Astrocyte of the spinal cord (primary cell): ENCODE measurements around the gene GABBR2.

ENCODE experiments used
- DNase-seq: peaks from one replicate; pipeline ENCODE4 v3.0.0; 2011; ENCODE audit warnings: low read depth, low spot score
- H3K4me3 ChIP-seq: 2 replicates; pipeline ENCODE4 v1.5.1; 2011; ENCODE audit warnings: low read depth, mild to moderate bottlenecking, low read length, moderate library complexity
- in situ Hi-C: cut with HindIII; loops from 2 replicates; pipeline ENCODE4 v1.10.0; 2017; ENCODE audit warnings: low sequenced_read_pairs
- TF ChIP-seq, protein P1 (sequence below): IDR thresholded peaks from 2 replicates; pipeline ENCODE4 v1.5.1; 2012; ENCODE audit warnings: low read depth, mild to moderate bottlenecking, low read length, inconsistent platforms

GABBR2 gene

GRCh38 chr9:98563988-98564387 is 144.7 kb downstream of the GABBR2 start:
- DNase-seq = no peak
- TF ChIP-seq, protein P1, sequence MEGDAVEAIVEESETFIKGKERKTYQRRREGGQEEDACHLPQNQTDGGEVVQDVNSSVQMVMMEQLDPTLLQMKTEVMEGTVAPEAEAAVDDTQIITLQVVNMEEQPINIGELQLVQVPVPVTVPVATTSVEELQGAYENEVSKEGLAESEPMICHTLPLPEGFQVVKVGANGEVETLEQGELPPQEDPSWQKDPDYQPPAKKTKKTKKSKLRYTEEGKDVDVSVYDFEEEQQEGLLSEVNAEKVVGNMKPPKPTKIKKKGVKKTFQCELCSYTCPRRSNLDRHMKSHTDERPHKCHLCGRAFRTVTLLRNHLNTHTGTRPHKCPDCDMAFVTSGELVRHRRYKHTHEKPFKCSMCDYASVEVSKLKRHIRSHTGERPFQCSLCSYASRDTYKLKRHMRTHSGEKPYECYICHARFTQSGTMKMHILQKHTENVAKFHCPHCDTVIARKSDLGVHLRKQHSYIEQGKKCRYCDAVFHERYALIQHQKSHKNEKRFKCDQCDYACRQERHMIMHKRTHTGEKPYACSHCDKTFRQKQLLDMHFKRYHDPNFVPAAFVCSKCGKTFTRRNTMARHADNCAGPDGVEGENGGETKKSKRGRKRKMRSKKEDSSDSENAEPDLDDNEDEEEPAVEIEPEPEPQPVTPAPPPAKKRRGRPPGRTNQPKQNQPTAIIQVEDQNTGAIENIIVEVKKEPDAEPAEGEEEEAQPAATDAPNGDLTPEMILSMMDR = no peak
- in situ Hi-C loops = no loop called here
- H3K4me3 ChIP-seq = no peak overlapping the region

- in situ Hi-C loops = no loop called here
- TF ChIP-seq, protein P1 = no peak
- no peak overlapping the region for H3K4me3 ChIP-seq
- no peak for DNase-seq
These were observed 145.4 kb downstream of the GABBR2 start for GRCh38 chr9:98563212-98563907.

DNA sequence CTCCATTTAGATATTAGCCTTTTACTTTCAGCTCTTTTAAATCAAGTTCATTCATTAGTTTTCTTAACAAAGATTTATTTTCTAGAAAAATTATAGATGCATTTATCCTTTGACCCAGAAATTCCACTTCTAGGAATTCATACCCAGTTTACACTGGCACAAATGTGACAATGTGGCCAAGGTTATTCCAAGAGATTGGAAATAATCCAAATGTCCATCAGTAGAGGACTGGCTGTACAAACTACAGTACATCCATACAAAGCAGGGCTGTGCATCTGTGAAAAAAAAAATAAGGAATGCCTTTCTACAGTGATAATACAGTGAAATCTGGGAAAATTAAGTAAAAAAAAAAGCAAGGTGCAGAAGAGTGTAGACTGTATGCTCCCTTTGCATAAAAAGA is 149.2 kb downstream of the GABBR2 start:
- H3K4me3 ChIP-seq = no peak overlapping the region
- no peak for DNase-seq
- TF ChIP-seq, protein P1 = no peak
- in situ Hi-C loops = no loop called here

DNA sequence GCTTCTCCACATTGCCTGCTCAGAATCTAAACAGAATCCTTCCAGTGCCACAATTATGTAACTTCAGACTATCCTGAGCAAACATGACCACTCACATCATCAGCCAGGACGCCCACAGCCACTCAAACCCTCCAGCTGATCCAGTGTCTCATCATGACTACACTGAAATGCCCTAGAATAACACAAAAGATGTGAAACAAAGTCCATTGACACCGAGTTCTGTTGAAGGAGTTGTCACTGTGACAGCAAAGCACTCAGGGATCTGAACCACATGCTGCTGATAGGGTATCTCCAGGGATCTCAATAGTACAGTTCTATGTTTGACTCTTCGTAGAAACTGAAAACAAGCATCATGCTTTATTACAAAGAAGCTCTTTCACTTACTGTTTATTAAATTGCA is 150.2 kb downstream of the GABBR2 start:
- DNase-seq = no peak
- in situ Hi-C loops = no loop called here
- no peak overlapping the region for H3K4me3 ChIP-seq
- TF ChIP-seq, protein P1 = no peak

- TF ChIP-seq, protein P1 = no peak
- H3K4me3 ChIP-seq = no peak overlapping the region
- no peak for DNase-seq
- in situ Hi-C loops = no loop called here
These were observed 152.2 kb downstream of the GABBR2 start for GRCh38 chr9:98556511-98556910.

GRCh38 chr9:98555651-98556465 is 152.9 kb downstream of the GABBR2 start:
- in situ Hi-C loops = no loop called here
- TF ChIP-seq, protein P1 = no peak
- DNase-seq = no peak
- no peak overlapping the region for H3K4me3 ChIP-seq
